ENCODE results near the gene RDM1. TPM values are rescaled to one million over a fixed set of nuclear protein-coding genes. Genes with fewer than 3 reads are reported as not detected.

Gene RDM1
- total and polyA plus RNA-seq, 4 donors, result 0.10 to 0.26 TPM; not detected in 2

DNA sequence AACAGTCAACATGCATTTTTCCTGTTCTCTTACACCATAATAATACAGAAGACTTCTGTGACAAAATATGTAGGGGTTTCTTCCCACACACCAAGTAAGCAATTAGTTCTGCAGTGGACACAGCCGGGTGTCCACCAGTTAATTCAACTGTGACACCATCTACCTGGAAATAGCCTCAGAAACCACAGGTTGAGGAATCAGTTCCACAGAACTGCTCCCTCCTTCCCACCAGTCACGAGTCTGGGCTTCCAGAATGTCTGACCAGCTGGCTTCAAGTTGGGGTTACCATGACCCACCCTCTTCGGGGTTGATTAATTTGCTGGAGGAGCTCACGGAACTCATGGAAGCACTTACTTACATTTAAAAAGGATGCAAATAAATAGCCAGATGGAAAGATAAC, 36.8 kb downstream of the RDM1 start:
- Histone ChIP-seq H3K27me3 (ENCODE audit: control insufficient read depth in 3 of 3, insufficient read depth in 3 of 3, low read length in 2 of 3) (no peaks in the 10 kb centered on the region), H3K27ac (ENCODE audit: low read depth in 1 of 2, low read length in 1 of 2) (no peak overlapping the region), H3K4me1 (ENCODE audit: control insufficient read depth in 5 of 5, insufficient read depth in 5 of 5, low read length in 5 of 5) (peaks cover 0 to 11% (median 4%) of the 10 kb centered on the region in 5 donors), H3K36me3 (ENCODE audit: control insufficient read depth in 4 of 4, insufficient read depth in 4 of 4, low read length in 4 of 4) (no peaks in the 10 kb centered on the region), H3K9me3 (ENCODE audit: control insufficient read depth in 4 of 4, insufficient read depth in 3 of 4, low read length in 3 of 4) (no peaks in the 10 kb centered on the region), H3K9ac (ENCODE audit: insufficient read depth in 1 of 2, low read length in 2 of 2) (no peak overlapping the region), H3K4me3 (no peak overlapping the region)
- DNase-seq, result no peak
- WGBS, 2 donors, result 94 to 95% methylated on average over 4 of the region's 4 CpGs
- TF ChIP-seq, protein P1, sequence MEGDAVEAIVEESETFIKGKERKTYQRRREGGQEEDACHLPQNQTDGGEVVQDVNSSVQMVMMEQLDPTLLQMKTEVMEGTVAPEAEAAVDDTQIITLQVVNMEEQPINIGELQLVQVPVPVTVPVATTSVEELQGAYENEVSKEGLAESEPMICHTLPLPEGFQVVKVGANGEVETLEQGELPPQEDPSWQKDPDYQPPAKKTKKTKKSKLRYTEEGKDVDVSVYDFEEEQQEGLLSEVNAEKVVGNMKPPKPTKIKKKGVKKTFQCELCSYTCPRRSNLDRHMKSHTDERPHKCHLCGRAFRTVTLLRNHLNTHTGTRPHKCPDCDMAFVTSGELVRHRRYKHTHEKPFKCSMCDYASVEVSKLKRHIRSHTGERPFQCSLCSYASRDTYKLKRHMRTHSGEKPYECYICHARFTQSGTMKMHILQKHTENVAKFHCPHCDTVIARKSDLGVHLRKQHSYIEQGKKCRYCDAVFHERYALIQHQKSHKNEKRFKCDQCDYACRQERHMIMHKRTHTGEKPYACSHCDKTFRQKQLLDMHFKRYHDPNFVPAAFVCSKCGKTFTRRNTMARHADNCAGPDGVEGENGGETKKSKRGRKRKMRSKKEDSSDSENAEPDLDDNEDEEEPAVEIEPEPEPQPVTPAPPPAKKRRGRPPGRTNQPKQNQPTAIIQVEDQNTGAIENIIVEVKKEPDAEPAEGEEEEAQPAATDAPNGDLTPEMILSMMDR (IDR thresholded peaks at IDR 0.05; ENCODE audit: control extremely low read depth, extremely low read depth), result no peak
- no peak for ATAC-seq (ENCODE audit: insufficient read depth, low FRiP score)

DNA sequence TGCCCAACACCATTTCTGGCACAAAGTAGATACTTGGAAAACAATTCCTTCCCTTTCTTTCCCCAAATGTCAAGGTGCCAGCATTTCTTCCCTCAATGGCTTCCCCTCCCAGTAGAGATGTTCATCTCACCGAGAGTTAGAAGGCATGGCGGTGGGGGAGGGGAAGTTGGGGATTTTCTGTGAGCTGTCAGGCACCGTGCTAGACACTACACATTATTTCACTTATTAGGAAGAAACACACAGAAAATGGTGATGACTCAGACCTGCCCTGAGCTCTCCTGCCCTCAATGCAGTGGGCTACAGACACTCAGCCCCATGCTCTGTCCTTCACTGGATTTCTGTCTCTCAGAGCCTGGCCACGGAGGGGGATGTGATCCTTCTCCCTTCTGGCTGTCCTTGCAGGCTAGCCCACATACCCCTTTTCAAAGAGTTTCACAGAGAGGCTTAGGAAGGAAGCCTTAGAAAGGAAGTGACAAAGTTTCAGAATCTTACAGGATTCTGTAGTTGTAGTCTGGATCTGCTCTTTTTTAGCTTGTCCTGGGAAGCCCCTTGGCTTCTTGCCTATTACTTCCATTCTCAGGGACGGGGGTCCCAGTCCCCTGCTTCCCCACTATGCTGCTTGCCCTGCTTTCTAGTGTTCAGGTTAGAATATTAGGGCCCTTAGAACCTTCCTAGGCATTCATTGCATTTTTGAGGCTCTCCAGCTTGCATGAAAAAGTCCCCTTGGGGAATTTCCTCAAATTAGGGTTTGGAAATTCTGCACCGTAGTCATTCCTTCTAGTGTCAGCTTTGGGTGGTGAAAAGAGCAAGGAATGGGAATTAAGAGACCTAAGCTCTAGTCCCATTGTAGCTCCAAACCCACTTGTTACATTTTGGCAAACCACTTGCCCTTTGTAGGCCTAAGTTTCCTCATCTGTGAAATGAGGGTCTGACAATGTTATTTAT, 38.2 kb downstream of the RDM1 start:
- no peaks in the 10 kb centered on the region for H3K9me3 ChIP-seq (ENCODE audit: control insufficient read depth in 4 of 4, insufficient read depth in 3 of 4, low read length in 3 of 4)
- 42 to 54% methylated on average over 6 of the region's 6 CpGs for WGBS, 2 donors
- H3K4me3 ChIP-seq, result no peak overlapping the region
- no peaks in the 10 kb centered on the region for H3K27me3 ChIP-seq (ENCODE audit: control insufficient read depth in 3 of 3, insufficient read depth in 3 of 3, low read length in 2 of 3)
- H3K36me3 ChIP-seq (ENCODE audit: control insufficient read depth in 4 of 4, insufficient read depth in 4 of 4, low read length in 4 of 4), result no peaks in the 10 kb centered on the region
- ATAC-seq (ENCODE audit: insufficient read depth, low FRiP score) (no peak), DNase-seq (no peak)
- H3K9ac ChIP-seq (ENCODE audit: insufficient read depth in 1 of 2, low read length in 2 of 2), result no peak overlapping the region
- H3K4me1 ChIP-seq (ENCODE audit: control insufficient read depth in 5 of 5, insufficient read depth in 5 of 5, low read length in 5 of 5), result peaks cover 0 to 11% (median 4%) of the 10 kb centered on the region in 5 donors
- TF ChIP-seq, protein P1 (IDR thresholded peaks at IDR 0.05; ENCODE audit: control extremely low read depth, extremely low read depth), result no peak
- H3K27ac ChIP-seq (ENCODE audit: low read depth in 1 of 2, low read length in 1 of 2), result no peak overlapping the region

DNA sequence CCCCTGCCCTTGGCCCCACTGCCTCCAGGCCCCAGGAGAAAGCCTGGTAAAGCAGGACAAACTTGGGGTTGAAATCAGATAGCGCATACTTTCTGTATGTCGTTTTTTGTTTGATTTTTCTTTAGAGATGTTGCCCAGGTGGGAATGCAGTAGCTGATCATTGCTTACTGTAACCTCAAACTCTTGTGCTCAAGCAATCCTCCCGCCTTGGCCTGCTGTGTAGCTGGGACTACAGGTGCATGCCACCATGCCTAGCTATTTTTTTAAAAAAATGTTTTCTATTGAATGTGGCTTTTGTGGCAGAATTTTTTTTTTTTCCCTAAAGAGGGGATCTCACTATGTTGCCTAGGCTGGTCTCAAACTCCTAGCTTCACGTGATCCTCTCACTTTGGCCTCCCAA, 39.3 kb downstream of the RDM1 start:
- TF ChIP-seq, protein P1 (IDR thresholded peaks at IDR 0.05; ENCODE audit: control extremely low read depth, extremely low read depth), result no peak
- Histone ChIP-seq H3K4me1 (ENCODE audit: control insufficient read depth in 5 of 5, insufficient read depth in 5 of 5, low read length in 5 of 5) (peaks cover 0 to 11% (median 4%) of the 10 kb centered on the region in 5 donors), H3K27ac (ENCODE audit: low read depth in 1 of 2, low read length in 1 of 2) (no peak overlapping the region), H3K9ac (ENCODE audit: insufficient read depth in 1 of 2, low read length in 2 of 2) (no peak overlapping the region), H3K36me3 (ENCODE audit: control insufficient read depth in 4 of 4, insufficient read depth in 4 of 4, low read length in 4 of 4) (no peaks in the 10 kb centered on the region), H3K9me3 (ENCODE audit: control insufficient read depth in 4 of 4, insufficient read depth in 3 of 4, low read length in 3 of 4) (no peaks in the 10 kb centered on the region), H3K27me3 (ENCODE audit: control insufficient read depth in 3 of 3, insufficient read depth in 3 of 3, low read length in 2 of 3) (no peaks in the 10 kb centered on the region), H3K4me3 (no peak overlapping the region)
- WGBS, 2 donors, result 81 to 83% methylated on average over 4 of the region's 4 CpGs
- no peak for DNase-seq
- no peak for ATAC-seq (ENCODE audit: insufficient read depth, low FRiP score)

Data from lung (tissue), 12 donors.